Liver (tissue), 3 donors: ENCODE results near the gene TENM3.

Source experiments
- HNF4G ChIP-seq: IDR thresholded peaks from 2 replicates; pipeline ENCODE4 v1.6.1; 2016; ENCODE audit warnings: antibody characterized with exemption
- TF ChIP-seq, protein P1 (sequence below): fragments of 150-350 bp; IDR thresholded peaks from 2 replicates; pipeline ENCODE4 v1.5.1; 2017; ENCODE audit warnings: improper control_type of control experiment, low read depth, low read length; ENCODE audit not compliant: missing input control
- TF ChIP-seq, protein P2 (sequence below): IDR thresholded peaks from 2 replicates; pipeline ENCODE4 v1.6.1; 2016; ENCODE audit warnings: antibody characterized with exemption, mild to moderate bottlenecking
- donor health status: healthy.
- donor health status: healthy.

DNA sequence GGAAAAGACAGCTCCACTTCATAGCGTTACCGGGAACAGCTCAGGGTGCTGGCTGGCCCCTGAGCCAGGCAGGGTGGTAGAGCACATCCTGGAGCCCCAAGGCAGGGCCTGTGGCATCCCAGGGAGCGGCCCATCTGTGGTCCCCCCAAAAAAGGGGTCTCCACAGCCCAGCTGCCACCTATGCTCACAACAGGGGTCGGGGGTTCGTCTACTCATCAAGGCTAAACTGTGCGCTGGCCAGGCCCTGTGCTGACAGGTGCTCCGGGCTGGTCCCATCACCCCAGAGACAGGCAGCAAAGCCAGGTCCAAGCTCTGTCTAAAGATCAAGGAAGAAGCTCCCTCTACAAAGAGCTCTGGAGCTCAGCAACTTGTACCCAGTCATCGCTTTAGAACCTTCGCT is 596.1 kb downstream of the TENM3 start:
- TF ChIP-seq, protein P1, sequence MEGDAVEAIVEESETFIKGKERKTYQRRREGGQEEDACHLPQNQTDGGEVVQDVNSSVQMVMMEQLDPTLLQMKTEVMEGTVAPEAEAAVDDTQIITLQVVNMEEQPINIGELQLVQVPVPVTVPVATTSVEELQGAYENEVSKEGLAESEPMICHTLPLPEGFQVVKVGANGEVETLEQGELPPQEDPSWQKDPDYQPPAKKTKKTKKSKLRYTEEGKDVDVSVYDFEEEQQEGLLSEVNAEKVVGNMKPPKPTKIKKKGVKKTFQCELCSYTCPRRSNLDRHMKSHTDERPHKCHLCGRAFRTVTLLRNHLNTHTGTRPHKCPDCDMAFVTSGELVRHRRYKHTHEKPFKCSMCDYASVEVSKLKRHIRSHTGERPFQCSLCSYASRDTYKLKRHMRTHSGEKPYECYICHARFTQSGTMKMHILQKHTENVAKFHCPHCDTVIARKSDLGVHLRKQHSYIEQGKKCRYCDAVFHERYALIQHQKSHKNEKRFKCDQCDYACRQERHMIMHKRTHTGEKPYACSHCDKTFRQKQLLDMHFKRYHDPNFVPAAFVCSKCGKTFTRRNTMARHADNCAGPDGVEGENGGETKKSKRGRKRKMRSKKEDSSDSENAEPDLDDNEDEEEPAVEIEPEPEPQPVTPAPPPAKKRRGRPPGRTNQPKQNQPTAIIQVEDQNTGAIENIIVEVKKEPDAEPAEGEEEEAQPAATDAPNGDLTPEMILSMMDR: no peak
- TF ChIP-seq, protein P2, sequence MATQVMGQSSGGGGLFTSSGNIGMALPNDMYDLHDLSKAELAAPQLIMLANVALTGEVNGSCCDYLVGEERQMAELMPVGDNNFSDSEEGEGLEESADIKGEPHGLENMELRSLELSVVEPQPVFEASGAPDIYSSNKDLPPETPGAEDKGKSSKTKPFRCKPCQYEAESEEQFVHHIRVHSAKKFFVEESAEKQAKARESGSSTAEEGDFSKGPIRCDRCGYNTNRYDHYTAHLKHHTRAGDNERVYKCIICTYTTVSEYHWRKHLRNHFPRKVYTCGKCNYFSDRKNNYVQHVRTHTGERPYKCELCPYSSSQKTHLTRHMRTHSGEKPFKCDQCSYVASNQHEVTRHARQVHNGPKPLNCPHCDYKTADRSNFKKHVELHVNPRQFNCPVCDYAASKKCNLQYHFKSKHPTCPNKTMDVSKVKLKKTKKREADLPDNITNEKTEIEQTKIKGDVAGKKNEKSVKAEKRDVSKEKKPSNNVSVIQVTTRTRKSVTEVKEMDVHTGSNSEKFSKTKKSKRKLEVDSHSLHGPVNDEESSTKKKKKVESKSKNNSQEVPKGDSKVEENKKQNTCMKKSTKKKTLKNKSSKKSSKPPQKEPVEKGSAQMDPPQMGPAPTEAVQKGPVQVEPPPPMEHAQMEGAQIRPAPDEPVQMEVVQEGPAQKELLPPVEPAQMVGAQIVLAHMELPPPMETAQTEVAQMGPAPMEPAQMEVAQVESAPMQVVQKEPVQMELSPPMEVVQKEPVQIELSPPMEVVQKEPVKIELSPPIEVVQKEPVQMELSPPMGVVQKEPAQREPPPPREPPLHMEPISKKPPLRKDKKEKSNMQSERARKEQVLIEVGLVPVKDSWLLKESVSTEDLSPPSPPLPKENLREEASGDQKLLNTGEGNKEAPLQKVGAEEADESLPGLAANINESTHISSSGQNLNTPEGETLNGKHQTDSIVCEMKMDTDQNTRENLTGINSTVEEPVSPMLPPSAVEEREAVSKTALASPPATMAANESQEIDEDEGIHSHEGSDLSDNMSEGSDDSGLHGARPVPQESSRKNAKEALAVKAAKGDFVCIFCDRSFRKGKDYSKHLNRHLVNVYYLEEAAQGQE: no peak
- TF ChIP-seq HNF4G: no peak
